Kidney glomerular epithelial cell (primary cell): ENCODE data around the gene ZNF518B.

Source experiments
- DNase-seq: peaks from one replicate; lab custom pipeline; 2025; lab: John Stamatoyannopoulos, UW

The ZNF518B gene, protein sequence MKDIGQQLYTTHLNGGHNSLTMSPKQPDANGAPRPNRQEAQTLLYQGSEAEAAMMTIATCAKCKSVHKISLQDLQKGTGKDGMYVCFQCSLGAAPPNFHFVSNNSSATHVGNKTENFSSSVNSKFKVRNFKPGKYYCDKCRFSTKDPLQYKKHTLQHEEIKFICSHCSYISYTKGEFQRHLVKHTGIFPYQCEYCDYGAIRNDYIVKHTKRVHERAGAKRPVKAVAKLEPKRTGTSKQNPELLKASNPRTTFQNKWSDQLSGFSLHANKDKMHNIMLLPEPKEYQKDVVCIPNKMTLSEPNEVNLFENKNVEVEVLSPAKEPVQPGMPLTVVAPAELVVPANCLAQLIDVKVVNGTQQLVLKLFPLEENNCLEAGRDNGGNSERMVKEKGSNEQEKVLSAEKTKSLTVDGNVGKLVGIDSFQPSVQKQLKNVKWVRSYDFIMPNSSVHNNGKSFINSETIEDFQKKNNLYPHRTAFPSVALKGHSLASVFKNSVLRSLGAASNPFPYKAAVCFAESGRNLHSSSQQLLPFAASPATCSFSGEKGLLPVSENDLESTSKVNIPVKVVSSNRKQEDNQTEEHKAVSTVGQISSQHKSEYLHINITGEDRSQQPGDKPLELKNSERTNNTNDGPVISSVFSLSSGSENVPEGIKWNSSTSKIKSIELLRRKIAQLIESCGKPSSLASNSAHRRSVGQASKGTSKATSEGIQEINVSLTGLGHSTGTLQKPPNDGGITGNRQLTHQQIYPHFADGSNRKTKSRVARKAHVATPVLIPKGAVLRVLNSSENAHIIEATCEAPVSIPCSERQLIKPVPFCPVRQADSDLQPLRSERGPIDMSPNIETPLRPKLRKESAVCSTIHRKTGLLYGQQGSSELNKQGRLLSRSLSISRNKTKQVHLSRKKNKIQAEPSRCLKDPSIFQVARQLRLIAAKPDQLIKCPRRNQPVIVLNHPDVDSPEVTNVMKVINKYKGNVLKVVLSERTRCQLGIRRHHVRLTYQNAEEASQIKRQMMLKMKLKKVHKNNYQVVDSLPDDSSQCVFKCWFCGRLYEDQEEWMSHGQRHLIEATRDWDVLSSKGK

DNA sequence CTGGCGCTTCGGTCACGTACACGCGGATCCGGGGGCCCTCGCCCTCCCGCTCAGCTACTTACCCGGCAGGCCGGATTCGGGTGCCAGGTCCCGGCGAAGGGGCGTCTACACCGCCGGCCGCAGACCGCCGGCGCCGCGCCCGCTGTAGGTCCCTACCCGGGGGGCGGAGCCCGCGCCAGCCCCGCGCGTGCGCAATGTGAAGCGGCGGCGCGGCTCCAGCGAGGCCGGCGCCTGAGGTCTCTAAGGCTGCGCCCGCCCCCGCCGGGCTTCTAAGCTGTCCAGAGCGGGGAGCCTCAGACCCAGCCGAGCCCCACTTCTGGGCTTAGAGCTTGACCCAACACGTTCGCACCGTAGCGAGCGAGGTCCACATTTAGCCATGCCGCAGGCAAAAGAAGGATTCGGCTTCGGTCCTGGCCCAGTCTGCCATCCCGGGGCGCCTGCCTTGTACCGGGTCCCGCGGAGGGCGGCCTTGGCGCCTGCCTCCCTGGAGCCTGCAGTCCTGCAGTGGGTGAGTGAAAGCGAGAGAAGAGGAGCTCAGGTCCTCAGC is at the start of gene ZNF518B:
TSS of gene ZNF518B (minus strand) at position 172 of the 547 bp plus-strand sequence. CDS start 11,098 bp downstream, outside the sequence.
- DNase-seq: peak; percentile 5

DNA sequence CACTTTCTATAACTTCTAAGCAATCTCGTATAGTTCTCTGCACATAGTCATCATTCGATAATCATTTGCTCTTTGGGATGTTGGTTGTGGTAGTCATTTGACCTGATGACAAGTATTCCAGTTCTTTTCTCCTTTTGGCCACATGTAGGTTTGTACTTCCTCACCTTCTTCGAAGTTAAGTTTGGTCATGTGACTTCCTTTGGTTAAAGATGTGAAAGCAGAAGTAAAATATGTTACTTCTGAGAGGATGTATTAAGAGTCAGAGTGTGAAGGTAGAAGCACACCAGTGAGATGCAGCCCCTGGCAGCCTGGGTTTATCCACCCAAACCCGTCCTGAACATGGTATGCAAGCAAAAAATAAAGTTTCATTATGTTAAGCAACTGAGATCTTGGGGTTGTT is 48.9 kb upstream of the ZNF518B start:
- no peak for DNase-seq

DNA sequence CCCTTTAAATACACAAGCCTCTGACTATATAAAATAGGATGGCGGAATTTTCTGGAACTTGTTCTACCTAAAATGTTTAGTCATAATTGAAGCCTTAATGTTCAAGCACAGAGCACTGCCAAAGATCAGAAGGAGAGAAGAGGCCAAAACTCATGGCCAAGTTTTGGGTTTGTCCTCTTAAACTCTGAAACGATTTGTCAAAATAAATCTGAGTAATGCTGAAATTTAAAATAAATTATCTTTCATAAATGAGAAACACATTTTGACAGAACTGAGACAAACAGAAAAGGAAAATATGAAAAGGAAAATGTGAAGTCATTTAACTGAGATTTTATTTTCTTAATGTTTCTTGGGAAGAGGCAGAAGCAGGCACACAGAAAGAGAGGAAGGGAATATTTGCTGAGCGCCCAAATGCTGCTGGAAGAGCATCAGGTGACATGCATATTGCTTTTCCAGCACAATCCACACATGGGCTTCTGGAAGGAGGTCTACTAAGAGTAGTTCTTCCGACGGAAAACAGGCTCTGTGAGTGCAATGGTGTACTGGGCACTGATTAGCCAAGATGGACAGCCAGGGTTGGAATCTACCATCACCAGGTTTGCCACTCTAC is 47.4 kb upstream of the ZNF518B start:
- DNase-seq: no peak

DNA sequence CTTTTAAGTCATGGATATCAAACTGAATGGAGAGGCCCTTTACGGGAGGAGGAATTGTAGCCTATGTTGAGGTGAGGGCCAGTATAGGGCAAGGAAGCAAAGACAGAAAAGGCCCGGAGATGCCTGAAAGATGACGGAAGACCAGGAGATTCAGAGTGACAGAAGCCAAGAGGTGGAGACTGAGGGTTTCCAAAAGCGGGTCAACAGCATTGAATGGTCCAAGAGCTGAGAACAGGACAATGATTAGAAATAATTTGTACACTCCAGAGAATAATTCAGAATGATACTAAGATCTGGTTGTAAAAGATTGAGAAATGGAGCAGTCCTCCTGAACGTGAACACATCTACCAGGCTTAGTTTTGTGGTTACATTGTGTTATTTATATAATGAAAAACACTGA is 45.5 kb upstream of the ZNF518B start:
- no peak for DNase-seq

DNA sequence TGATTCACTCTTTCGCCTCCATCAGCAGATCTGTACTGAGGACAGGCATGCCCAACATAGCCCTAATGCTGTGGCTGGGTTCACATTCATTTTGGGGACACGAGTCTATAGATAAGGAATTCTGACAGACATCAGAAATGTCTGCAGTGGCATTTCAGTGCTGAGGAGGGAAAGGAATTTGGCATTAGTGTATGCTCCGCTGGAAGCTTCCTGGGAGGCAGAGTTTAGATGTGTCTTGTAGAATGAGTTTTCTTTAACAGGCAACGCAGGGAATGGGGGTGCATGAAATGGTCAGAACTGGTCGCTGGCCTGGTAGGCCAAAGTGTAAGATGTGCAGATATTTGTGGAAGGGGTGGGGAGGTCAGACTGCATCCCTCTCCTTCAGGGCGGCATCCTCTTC is 43.5 kb upstream of the ZNF518B start:
- DNase-seq: no peak

DNA sequence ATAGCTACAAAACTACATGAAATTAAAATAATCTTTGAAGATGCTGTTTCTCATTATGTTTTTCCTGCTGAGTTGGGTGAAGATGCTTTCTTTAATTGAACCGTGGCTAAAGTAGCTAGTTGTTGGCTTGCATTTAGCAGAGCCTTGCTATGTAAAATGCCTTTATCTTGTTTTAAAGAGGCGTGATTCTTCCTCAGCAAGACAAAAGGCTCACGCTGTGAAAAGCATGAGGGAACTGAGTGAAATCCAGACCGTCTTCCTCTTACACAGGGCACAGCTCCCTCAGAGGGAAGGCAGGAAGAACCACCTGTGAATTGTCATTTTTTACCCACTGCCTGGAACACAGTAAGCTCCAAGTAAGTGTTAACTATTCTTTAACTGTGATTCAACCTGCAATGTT is 39.0 kb upstream of the ZNF518B start:
- DNase-seq: no peak

DNA sequence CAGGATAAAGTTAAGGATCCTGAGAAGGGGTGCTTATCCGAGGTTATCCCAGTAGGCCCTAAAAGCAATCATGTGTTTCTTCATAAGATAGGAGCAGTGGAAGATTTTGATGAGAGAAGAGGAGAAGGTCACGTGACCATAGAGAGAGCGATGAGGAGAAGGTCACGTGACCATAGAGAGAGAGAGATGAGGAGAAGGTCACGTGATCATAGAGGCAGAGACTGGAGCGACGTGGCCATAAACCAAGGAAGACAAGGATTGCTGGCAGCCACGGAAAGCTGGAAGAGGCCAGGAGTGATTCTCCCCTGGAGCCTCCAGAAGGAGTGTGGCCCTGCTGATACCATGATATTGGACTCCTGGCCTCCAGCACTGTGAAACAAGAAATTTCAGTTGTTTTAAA is 38.4 kb upstream of the ZNF518B start:
- DNase-seq: no peak

DNA sequence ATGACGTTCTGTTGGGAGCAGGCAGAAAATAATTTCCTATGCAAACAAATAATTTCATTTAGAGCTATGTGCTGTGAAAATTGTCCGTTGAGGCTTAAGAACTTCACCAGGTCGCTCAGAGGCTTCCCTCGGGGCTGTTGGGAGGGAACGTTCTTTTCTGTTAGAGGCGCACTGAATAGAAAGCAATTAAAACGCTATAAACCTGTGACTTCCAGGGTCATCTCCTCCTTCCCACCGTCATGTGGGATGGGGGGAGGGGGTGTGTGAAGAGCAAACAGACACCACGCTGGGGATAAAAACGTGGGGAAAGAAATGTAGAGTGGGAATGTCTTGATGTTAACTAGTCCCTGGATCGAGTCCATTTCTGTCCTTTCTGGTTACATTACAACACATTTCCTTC is 35.2 kb upstream of the ZNF518B start:
- DNase-seq: no peak

DNA sequence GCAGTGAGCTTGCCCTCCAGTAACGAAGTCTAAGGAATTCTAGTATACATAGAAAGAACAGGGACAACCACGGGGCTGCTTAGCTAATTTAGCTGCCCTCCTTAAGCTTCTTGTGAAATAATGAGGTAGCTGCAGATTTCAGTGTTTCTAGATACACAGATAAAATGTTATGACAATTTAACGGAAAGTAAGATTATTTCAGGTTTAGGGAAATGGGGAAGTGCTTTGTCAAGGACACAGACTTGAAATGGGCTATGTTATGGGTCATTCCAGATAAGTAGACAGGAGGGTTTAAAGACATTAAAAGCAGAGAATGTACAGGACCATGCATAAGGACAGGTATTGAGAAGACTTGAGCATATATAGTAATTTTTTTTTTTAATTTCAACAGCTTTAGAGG is 34.2 kb upstream of the ZNF518B start:
- DNase-seq: no peak

DNA sequence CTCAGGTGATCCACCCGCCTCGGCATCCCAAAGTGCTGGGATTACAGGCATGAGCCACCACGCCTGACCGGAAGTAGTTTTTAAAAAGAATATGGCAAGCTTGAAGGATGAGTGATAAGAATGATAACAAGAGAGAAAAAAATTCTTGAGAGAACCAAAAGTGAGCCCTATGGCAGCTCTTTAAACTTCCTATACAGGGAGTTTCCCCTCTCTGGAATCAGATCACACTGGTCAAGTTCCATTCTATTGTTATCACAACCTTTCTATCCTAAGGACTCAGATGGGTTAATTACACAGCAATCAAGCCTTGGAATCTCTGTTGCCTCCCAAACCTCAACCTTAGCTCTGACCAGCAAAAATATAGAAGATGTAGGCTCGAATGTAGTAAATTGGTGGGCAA is 33.8 kb upstream of the ZNF518B start:
- DNase-seq: no peak

DNA sequence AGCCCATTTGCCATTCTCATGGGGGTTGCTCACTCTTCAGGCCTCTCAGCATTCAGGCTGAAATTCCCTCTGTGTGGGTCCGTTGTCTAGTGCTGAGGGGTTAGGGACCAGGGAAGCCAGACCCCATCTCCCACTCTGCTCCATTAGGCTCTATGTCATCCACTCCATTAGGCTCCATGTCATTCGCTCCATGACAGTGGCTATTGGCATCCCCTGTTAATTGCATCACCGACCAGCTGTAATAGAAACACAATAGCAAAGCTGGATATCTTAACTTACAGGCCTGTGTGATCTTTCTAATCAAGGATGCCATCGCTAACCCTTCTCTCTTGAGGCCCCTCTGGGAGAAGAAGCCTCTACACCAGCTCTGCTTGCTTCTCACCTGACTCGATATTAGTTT is 25.7 kb upstream of the ZNF518B start:
- no peak for DNase-seq

DNA sequence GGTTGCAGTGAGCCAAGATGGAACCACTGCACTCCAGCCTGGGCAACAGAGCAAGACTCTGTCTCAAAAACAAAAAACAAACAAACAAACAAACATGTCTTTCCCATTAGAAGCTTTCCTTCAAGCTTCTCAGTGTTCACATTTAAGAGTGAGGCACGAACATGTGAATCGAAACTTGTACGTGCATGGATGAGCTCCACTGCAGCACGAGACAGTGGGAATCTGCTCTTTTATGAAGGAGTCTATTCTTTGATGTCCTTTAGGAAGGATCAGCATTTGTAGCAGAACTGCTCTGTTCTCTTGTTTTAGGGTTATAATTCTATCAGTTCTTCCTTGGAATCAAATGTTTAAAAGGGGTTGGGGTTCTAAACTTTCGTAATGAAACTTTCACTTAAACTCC is 23.4 kb upstream of the ZNF518B start:
- no peak for DNase-seq

DNA sequence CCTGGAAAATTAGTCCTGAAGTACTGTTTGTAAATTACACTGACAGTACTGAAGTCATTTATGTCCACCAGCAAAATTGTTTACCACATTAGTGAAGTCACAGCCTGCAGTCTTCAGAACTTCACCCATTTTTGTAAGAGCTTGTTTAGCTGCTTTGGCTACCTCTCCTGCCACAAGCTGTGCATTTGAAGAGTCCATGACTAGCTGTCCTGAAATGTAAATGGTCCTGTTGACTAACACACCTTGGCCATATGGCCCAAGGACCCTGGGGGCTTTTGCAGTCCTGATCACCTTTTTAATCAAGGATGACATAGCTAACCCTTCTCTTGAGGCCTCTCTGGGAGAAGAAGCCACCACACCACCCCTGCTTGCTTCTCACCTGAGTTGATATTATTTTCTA is 21.4 kb upstream of the ZNF518B start:
- DNase-seq: no peak

DNA sequence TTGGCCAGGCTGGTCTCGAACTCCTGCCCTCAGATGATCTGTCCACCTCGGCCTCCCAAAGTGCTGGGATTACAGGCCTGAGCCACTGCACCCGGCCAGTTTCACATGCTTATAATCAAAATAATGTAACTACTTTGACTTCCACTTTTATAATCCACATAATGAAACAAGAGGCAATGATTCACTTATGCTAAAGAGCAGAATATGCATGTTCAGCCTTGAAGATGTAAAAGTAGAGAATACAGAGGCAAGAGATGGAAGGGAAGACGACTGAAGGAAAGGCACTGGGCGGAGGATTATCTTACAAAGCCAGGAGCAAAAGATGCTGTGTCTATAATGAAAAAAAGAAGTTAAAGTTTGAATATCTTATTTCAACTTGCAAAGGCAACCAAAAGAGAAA is 13.3 kb upstream of the ZNF518B start:
- DNase-seq: no peak

DNA sequence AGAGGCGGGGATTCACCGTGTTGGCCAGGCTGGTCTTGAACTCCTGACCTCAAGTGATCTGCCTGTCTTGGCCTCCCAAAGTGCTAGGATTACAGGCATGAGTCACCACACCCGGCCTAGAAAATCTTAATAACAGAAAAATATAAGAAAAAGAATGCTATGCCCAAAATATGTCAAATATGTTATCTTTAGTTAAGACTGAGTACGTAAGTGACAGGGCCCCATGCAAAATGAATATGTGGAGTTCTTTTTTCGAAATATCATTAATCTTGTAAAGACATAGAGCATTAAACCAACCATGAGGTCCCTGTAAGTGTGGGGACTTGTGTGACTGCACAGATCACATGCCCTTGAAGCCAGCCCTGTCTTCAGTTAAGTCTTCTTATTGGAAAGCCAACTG is 8.9 kb upstream of the ZNF518B start:
- no peak for DNase-seq

DNA sequence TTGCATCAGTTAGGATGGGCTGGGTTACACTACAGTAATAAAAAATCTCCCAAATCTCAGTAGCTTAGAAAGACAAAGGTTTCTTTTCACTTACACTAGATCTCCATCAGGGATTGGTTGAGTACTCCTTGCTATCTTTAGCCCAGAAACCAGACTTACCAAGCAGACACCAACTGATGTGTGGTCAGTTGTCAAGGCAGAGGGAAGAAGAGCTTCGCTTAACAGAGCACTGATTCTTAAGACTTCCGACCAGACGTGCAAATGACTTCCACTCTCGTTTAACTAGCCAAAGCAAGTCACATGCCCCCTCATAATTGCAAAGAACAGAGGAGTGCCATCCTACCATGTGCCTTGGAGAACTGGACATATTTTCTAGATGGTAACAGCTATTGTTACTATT is 5.7 kb upstream of the ZNF518B start:
- no peak for DNase-seq

DNA sequence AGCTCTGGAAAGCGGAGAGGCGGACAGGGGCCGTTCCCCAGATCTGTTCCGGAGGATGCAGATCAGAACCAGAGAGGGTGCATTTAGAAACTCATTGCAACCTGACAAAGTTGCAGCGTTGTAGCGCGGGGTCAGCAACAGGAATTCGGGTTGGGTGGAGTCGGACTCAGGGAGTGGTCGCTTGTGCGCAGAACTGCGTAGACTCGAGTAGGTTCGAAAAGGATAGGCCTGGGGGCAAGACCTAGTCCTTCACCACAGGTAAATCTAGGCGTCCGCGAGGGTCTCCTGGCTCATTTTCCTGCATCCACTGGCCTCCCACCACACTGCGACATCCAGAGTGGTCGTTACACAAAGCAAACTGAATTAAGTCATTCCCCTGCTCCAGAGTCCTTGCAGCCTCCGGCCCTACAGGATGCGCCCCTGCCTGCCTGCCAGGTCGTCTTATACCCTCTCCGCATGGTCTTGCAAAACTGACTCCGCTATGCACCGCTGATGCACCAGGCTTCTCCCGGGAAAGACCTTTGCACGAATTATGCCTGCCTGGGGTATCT is 4.7 kb upstream of the ZNF518B start:
- no peak for DNase-seq

DNA sequence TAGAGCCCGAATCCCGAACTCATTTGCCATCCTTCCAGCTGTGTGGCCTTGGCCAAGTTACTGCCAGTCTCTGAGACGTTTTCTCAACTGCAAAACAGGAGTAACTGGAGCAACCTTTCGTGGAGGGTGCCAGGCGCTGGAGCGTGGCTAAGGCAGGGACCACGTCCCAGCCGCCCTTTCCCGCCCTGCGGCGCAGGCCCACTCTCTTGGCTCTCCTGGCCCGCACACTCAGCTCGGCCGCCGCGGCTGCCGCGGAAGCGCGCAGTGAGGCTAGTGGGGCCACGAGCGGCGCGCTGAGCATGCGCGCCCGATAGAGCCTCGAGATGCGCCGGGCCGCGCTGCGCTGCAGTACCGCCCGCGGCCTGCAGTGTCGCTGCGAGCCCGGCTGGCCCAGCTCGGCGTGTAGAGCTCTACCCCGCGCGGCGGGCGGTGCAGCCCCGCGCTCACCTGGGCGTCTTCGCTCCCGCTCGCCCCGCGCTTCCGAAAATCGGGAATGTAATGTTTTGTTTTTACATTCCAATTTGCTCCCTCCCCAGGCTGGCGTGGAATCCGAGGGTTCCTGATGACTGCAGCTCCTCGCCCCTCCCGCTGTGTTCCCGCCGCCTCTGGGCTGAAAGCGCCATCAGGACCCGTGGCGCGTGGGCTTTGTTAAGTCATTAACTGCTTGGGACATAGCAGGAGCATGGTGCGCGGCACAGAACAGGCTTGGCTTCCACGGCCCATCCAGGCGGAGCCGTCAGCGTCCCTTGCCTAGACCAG is 4.0 kb upstream of the ZNF518B start:
- peak; percentile 22 for DNase-seq

DNA sequence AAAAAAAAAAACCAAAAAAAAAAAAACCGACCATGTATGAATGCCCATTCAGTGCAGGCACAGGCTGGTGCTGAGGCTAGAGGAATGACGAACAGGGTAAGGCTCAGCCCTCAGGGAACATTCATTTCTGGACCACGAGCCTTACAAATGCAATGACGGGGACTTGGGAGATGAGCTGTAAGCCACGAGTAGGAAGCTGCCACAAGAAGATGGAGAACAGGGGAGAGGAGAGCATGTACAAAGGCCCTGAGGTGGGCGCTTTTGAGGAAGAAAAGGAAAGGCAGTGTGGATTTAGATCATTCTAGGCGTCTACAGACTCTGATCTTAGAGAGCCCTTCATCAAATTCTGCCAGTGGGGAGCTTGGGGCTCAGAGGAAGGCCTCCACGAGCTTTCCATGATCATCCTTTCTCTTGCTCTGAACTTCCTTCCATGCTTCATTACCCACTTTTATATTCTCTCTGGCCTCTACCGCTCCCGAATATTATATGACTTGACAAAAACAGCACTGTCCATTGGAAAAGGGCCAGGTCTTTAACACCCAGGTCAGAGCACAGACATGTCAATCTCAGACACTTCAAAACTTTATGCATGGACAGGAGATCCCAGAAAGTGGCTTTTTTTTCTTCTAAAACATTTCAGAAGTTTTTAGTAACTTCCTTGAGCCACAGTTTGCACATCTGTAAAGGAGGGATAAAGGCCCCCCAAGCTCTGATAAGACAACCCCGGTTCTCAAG is 3.3 kb upstream of the ZNF518B start:
- DNase-seq: no peak

DNA sequence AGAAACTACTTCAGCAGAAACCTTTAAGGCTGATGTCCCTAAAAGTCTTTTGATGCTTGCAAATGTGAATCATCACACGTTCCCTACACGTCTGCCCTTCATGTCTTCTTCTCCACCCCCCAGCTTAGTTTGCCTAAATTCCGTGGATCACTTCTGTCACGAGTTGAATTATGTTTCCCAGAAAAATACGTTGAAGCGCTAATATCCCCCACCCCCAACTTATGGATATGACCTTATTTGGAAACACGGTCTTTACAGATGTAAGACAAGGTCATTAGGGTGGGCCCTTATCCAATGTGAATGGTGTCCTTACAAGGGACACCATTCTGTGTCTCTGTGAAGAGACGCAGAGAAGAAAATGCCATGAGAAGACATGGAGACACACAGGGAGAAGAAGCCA is 2.1 kb upstream of the ZNF518B start:
- no peak for DNase-seq
